ENCODE measurements around the gene MMP1.

- TF ChIP-seq POLR2A (IDR thresholded peaks at IDR 0.05; ENCODE audit: borderline replicate concordance, extremely low read depth, insufficient read depth, insufficient read length), result no peak
- TF ChIP-seq CTCF (IDR thresholded peaks at IDR 0.05 in 2 of 3, conservative IDR thresholded peaks at IDR 0.05 in 1 of 3; ENCODE audit: borderline replicate concordance in 1 of 3, insufficient read depth in 1 of 3, low read depth in 2 of 3, low read length in 2 of 3), result no peak
- no peak for TF ChIP-seq RAD21 (IDR thresholded peaks at IDR 0.05; ENCODE audit: low read depth)
- no peak for TF ChIP-seq POLR2AphosphoS5 (IDR thresholded peaks at IDR 0.05; ENCODE audit: low read depth, low read length)
- no peak for TF ChIP-seq JUND (IDR thresholded peaks at IDR 0.05)
These were observed 32.2 kb upstream of the MMP1 start for GRCh38 chr11:102830001-102830727.
